ENCODE measurements around the gene IGSF8. TPM values are rescaled to one million over a fixed set of nuclear protein-coding genes. Genes with fewer than 3 reads are reported as not detected.

IGSF8 gene
- total and polyA plus RNA-seq, 2 of the 8 experiments (the other 6 are each of a cell fraction or from before 2014, with no cell fraction given), result 69.6 to 132 TPM

DNA sequence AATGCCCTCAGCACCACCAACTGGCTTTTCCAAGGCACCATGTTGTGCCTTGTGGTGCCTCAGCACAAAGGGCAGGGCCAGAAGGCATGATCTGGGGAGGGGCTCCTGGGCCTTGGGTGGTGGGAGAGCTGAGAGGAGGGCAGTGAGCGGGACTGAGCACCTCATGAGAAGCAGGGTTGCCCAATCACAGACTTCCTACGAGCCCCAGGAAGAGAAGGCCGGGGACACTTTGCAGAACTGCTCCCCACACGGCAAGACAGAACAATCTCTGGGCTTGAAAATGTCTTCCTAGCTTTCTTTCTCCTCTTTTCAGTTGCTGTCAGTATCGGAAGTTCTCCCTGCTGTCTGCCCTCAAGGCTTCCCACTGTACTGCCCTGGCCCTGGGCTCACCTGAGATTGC, 35.2 kb downstream of the IGSF8 start:
- no peak for DNase-seq (ENCODE audit: low read depth in 1 of 2, low spot score in 2 of 2)
- Histone ChIP-seq H4K5ac (ENCODE audit: insufficient read length, low read depth, low read length) (no peak overlapping the region), H3K4me3 (ENCODE audit: extremely low read depth in 1 of 4, insufficient read depth in 2 of 4, low read depth in 3 of 4, low read length in 4 of 4) (no peak overlapping the region), H3K36me3 (ENCODE audit: control insufficient read depth in 2 of 4, insufficient read depth in 4 of 4, low read length in 3 of 4) (no peaks in the 10 kb centered on the region), H2BK20ac (ENCODE audit: low read length) (peak overlapping the region; percentile 61; the same call in 1 of the 2 replicates), H3K9ac (replicated peaks in 1 of 4; ENCODE audit: extremely low read depth in 1 of 4, low read depth in 3 of 4, low read length in 3 of 4) (no peak overlapping the region), H2BK120ac (replicated peaks; ENCODE audit: low read depth, low read length) (no peak overlapping the region), H4K8ac (ENCODE audit: extremely low read depth, insufficient read depth, low read length) (no peak overlapping the region), H4K20me1 (replicated peaks in 1 of 2; ENCODE audit: control insufficient read depth in 1 of 2, insufficient read depth in 2 of 2, low read length in 2 of 2) (no peaks in the 10 kb centered on the region), H3K56ac (replicated peaks; ENCODE audit: insufficient read length, low read depth, low read length) (no peak overlapping the region), H3K79me2 (ENCODE audit: control insufficient read depth in 1 of 2, insufficient read depth in 2 of 2, low read length in 2 of 2) (no peaks in the 10 kb centered on the region), H3K14ac (ENCODE audit: insufficient read length) (no peak overlapping the region), H2BK5ac (ENCODE audit: low read depth, low read length) (no peak overlapping the region), H3K23me2 (ENCODE audit: low read depth, low read length) (no peaks in the 10 kb centered on the region), H3K27ac (ENCODE audit: low read depth, low read length) (no peak overlapping the region), H3K4ac (replicated peaks; ENCODE audit: insufficient read length, low read depth, low read length) (no peak overlapping the region), H3K9me3 (ENCODE audit: insufficient read depth in 2 of 2, low read depth in 1 of 2, low read length in 1 of 2) (no peaks in the 10 kb centered on the region), H2BK15ac (ENCODE audit: low read length) (peak overlapping the region; percentile 72; the same call in 1 of the 2 replicates), H3K18ac (ENCODE audit: extremely low read depth, low read length) (no peak overlapping the region; the same call in 1 of the 2 replicates), H3K4me1 (replicated peaks in 1 of 4; ENCODE audit: control insufficient read depth in 3 of 4, insufficient read depth in 4 of 4, low read length in 3 of 4) (peaks cover 4 to 25% (median 16%) of the 10 kb centered on the region in 4 experiments), H4K91ac (replicated peaks; ENCODE audit: insufficient read length, low read length) (peak overlapping the region; percentile 8), H2BK12ac (ENCODE audit: low read depth, low read length) (0 out of 2 replicates have a peak overlapping the region, but pooled peaks have one; percentile 68), H3K79me1 (ENCODE audit: low read depth, low read length) (no peaks in the 10 kb centered on the region), H3K23ac (ENCODE audit: insufficient read length) (no peak overlapping the region), H3K27me3 (replicated peaks in 1 of 4; ENCODE audit: control insufficient read depth in 3 of 4, extremely low read depth in 1 of 4, insufficient read depth in 3 of 4, low read length in 3 of 4) (peaks cover 0 to 3% (median 0%) of the 10 kb centered on the region in 4 experiments; a peak in 1 of 7 replicates), H2AK5ac (ENCODE audit: low read depth, low read length) (no peak overlapping the region), H3K4me2 (ENCODE audit: insufficient read depth in 1 of 2, low read depth in 2 of 2, low read length in 2 of 2) (no peak overlapping the region), H2AFZ (ENCODE audit: low read length) (no peak overlapping the region)
- FAIRE-seq, result no peak
- CTCF ChIA-PET (ENCODE audit: partially characterized antibody), result interaction anchor here (1.4 to 50.1 kb wide), 6 partner anchors 6 to 62 kb away, joined by 4 to 1874 read pairs (median 5); partner anchors contain the start of genes IGSF8, KCNJ10 and KCNJ9
- TF ChIP-seq KDM5A (IDR thresholded peaks at IDR 0.05; ENCODE audit: low read length), result no peak
- TF ChIP-seq SRF (IDR thresholded peaks at IDR 0.05; ENCODE audit: low read depth, low read length), result no peak
- no peak for TF ChIP-seq BACH1 (IDR thresholded peaks at IDR 0.05; ENCODE audit: low read length)
- WGBS, 2 experiments (ENCODE audit: extremely low coverage in 1 of 2, insufficient coverage in 1 of 2, insufficient read length in 1 of 2, insufficient replicate concordance in 2 of 2, low coverage in 1 of 2, low lambda C conversion rate in 2 of 2, missing lambda C conversion rate in 1 of 2), result 93% methylated on average over 5 of the region's 5 CpGs; no CpG with 5 or more reads in 1 of the 2 experiments
- POLR2A ChIA-PET (ENCODE audit: partially characterized antibody), result interaction anchor here (0.7 to 2.8 kb wide), 6 partner anchors 10 to 144 kb away, joined by 3 to 11 read pairs (median 3); partner anchors contain the start of gene KCNJ9

Measured in H1 (cell line).